Measurements from ENCODE around the gene ZNF580.

DNA sequence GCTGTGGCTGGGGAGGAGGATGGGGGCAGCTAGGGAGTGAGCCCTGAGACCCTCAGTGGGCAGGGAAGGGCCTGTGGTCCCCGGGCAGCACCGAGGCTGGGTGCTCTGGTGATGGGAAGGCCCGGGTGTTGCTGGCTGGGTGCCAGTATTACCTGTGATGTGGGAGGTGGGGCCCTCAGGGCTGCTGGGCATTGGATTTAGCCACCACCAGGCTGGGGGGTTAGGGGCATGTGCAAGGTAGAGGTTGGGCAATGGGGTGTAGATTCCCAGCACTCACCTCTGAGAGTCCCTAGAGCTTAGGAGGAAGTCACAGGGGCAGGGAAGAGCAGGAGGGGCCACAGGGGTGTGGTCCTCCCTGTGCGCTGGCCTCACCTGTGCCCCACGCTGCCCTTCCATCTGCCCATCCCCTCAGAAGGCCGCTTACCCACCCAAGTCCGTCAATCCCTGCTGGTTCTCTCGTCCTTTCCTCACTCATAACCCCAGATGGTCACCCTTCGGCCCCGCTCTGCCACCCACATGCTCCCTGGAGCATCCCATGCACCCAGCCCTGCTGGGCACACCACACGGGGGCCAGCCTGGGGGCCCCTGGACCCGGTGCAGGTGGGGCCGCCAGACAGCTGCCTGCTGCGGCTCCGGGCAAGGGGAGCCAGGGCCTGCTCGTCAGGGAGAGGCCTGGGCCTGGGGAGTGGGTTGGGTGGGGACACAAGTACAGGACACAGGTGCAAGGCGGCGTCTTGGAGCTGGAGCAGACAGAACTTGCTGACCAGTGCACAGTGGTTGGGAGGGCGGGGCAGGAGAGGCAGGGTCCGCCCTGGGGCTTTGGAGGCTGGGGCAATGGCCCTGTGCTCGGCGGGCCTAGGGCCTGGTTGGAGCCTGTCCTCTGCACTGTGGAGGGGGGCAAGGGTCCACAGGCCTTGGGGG lies 46.7 kb downstream of the ZNF580 start:
- TF ChIP-seq, protein P1, sequence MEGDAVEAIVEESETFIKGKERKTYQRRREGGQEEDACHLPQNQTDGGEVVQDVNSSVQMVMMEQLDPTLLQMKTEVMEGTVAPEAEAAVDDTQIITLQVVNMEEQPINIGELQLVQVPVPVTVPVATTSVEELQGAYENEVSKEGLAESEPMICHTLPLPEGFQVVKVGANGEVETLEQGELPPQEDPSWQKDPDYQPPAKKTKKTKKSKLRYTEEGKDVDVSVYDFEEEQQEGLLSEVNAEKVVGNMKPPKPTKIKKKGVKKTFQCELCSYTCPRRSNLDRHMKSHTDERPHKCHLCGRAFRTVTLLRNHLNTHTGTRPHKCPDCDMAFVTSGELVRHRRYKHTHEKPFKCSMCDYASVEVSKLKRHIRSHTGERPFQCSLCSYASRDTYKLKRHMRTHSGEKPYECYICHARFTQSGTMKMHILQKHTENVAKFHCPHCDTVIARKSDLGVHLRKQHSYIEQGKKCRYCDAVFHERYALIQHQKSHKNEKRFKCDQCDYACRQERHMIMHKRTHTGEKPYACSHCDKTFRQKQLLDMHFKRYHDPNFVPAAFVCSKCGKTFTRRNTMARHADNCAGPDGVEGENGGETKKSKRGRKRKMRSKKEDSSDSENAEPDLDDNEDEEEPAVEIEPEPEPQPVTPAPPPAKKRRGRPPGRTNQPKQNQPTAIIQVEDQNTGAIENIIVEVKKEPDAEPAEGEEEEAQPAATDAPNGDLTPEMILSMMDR (IDR thresholded peaks at IDR 0.05): no peak
- TF ChIP-seq POLR2A (IDR thresholded peaks at IDR 0.05): no peak

Measured in esophagus squamous epithelium (tissue), 4 donors.